ENCODE data around the gene COPS4. TPM values are rescaled to one million over a fixed set of nuclear protein-coding genes. Genes with fewer than 3 reads are reported as not detected.
"Not testable (repeated sequence)": the region's sequence is repeated elsewhere in the genome, so short reads cannot be mapped to it uniquely, and the experiment has no call there.

Gene COPS4
- total and polyA plus RNA-seq, 2 of the 8 experiments (the other 6 are each of a cell fraction or from before 2014, with no cell fraction given), result 14.9 to 28.3 TPM

GRCh38 chr4:83002329-83002728 is 32.7 kb upstream of the COPS4 start (continued):
- no peak for TF ChIP-seq KDM4A (IDR thresholded peaks at IDR 0.05; ENCODE audit: low read depth, low read length, severe bottlenecking)
- no peak for TF ChIP-seq YY1 (IDR thresholded peaks at IDR 0.05; ENCODE audit: low read depth, low read length)
- no peak for TF ChIP-seq SIX5 (IDR thresholded peaks at IDR 0.05; ENCODE audit: low read depth, low read length)
- no peak for TF ChIP-seq TCF12 (IDR thresholded peaks at IDR 0.05; ENCODE audit: low read depth, low read length)
- no peak for TF ChIP-seq RNF2 (IDR thresholded peaks at IDR 0.05; ENCODE audit: borderline replicate concordance, low read depth, low read length, missing control alignments, poor library complexity, severe bottlenecking)

- ChIA-PET POLR2A (ENCODE audit: partially characterized antibody) (interaction anchor here (0.6 kb wide), 1 partner anchor 10 kb away, joined by 3 read pairs; no protein-coding TSS in a partner anchor), CTCF (ENCODE audit: partially characterized antibody) (interaction anchor here (0.6 to 1.5 kb wide), 2 partner anchors 89 to 281 kb away, joined by 3 to 4 read pairs; partner anchors contain the start of gene COQ2)
- not testable (repeated sequence) for H3K79me1 ChIP-seq (ENCODE audit: low read depth, low read length); FAIRE-seq; DNase-seq (ENCODE audit: low read depth in 1 of 2, low spot score in 2 of 2); H3K27ac ChIP-seq (ENCODE audit: low read depth, low read length); H4K8ac ChIP-seq (ENCODE audit: extremely low read depth, insufficient read depth, low read length); H3K14ac ChIP-seq (ENCODE audit: insufficient read length); H2BK15ac ChIP-seq (ENCODE audit: low read length); H4K91ac ChIP-seq (replicated peaks; ENCODE audit: insufficient read length, low read length); H2BK20ac ChIP-seq (ENCODE audit: low read length); H2BK120ac ChIP-seq (replicated peaks; ENCODE audit: low read depth, low read length); H3K56ac ChIP-seq (replicated peaks; ENCODE audit: insufficient read length, low read depth, low read length); H3K36me3 ChIP-seq (ENCODE audit: control insufficient read depth in 2 of 4, insufficient read depth in 4 of 4, low read length in 3 of 4); H3K4me1 ChIP-seq (replicated peaks in 1 of 4; ENCODE audit: control insufficient read depth in 3 of 4, insufficient read depth in 4 of 4, low read length in 3 of 4); H3K23me2 ChIP-seq (ENCODE audit: low read depth, low read length); H2AFZ ChIP-seq (ENCODE audit: low read length); H3K9ac ChIP-seq (replicated peaks in 1 of 4; ENCODE audit: extremely low read depth in 1 of 4, low read depth in 3 of 4, low read length in 3 of 4); H2AK5ac ChIP-seq (ENCODE audit: low read depth, low read length); H3K4me2 ChIP-seq (ENCODE audit: insufficient read depth in 1 of 2, low read depth in 2 of 2, low read length in 2 of 2); H4K20me1 ChIP-seq (replicated peaks in 1 of 2; ENCODE audit: control insufficient read depth in 1 of 2, insufficient read depth in 2 of 2, low read length in 2 of 2); H4K5ac ChIP-seq (ENCODE audit: insufficient read length, low read depth, low read length); H3K4ac ChIP-seq (replicated peaks; ENCODE audit: insufficient read length, low read depth, low read length); H3K9me3 ChIP-seq (ENCODE audit: insufficient read depth in 2 of 2, low read depth in 1 of 2, low read length in 1 of 2); H2BK5ac ChIP-seq (ENCODE audit: low read depth, low read length); H3K4me3 ChIP-seq (ENCODE audit: extremely low read depth in 1 of 4, insufficient read depth in 2 of 4, low read depth in 3 of 4, low read length in 4 of 4); H3K23ac ChIP-seq (ENCODE audit: insufficient read length); H3K18ac ChIP-seq (ENCODE audit: extremely low read depth, low read length); H2BK12ac ChIP-seq (ENCODE audit: low read depth, low read length); H3K27me3 ChIP-seq (replicated peaks in 1 of 4; ENCODE audit: control insufficient read depth in 3 of 4, extremely low read depth in 1 of 4, insufficient read depth in 3 of 4, low read length in 3 of 4)
- 85% methylated on average over 14 of the region's 14 CpGs; no CpG with 5 or more reads in 1 of the 2 experiments for WGBS, 2 experiments (ENCODE audit: extremely low coverage in 1 of 2, insufficient coverage in 1 of 2, insufficient read length in 1 of 2, insufficient replicate concordance in 2 of 2, low coverage in 1 of 2, low lambda C conversion rate in 2 of 2, missing lambda C conversion rate in 1 of 2)
- peaks cover 0 to 18% of the 10 kb centered on the region in 2 experiments; a peak in 2 of 4 replicates for H3K79me2 ChIP-seq (ENCODE audit: control insufficient read depth in 1 of 2, insufficient read depth in 2 of 2, low read length in 2 of 2)
Observed at GRCh38 chr4:83003044-83003791, 31.8 kb upstream of the COPS4 start.
